Measurements from ENCODE around the gene YPEL2. TPM values are rescaled to one million over a fixed set of nuclear protein-coding genes. Genes with fewer than 3 reads are reported as not detected.

YPEL2 gene
- total RNA-seq, 1 donor from 2014 or later = 8.7 TPM

DNA sequence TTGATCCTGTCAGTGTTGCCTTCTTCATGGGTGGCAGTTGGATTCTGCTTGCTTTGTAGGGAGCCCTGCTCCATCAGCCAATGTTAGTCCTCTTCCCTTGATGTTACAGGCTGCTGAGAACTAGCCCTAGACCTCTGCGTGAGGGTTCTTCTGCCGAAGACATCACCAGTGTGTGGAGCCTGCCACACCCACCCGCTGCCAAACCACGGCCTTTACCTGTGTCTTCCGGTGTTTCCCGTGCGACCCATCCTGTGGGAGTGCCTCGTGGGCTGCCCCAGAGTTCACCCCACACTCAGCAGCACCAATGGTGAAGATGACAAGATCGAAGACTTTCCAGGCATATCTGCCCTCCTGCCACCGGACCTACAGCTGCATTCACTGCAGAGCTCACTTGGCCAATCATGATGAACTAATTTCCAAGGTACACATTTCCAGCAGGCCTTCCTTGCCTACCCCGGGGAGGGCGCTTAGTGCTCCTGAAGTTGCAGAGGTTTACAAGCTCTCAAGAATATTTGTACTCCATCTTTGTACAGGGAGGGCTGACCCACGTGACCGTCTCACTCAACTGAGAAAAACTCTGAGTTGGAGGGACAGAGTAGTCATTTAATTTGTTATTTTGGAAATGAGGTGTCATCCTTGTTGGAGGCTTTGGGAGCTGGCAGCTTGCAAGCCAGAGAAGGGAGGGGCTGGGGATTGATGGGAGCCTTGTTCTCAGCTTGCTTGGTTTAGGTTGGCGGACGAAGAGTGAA, 21.8 kb downstream of the YPEL2 start:
- TF ChIP-seq, protein P1, sequence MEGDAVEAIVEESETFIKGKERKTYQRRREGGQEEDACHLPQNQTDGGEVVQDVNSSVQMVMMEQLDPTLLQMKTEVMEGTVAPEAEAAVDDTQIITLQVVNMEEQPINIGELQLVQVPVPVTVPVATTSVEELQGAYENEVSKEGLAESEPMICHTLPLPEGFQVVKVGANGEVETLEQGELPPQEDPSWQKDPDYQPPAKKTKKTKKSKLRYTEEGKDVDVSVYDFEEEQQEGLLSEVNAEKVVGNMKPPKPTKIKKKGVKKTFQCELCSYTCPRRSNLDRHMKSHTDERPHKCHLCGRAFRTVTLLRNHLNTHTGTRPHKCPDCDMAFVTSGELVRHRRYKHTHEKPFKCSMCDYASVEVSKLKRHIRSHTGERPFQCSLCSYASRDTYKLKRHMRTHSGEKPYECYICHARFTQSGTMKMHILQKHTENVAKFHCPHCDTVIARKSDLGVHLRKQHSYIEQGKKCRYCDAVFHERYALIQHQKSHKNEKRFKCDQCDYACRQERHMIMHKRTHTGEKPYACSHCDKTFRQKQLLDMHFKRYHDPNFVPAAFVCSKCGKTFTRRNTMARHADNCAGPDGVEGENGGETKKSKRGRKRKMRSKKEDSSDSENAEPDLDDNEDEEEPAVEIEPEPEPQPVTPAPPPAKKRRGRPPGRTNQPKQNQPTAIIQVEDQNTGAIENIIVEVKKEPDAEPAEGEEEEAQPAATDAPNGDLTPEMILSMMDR (IDR thresholded peaks at IDR 0.05; ENCODE audit: unreplicated experiment) = no peak
- H3K4me3 Mint-ChIP-seq = no peak overlapping the region
- no peak for DNase-seq (ENCODE audit: low spot score in 2 of 2, unreplicated experiment in 2 of 2)
- H3K27ac Mint-ChIP-seq = no peak overlapping the region
- H3K27me3 Mint-ChIP-seq (ENCODE audit: low read depth) = no peaks in the 10 kb centered on the region
- H3K9me3 Mint-ChIP-seq = no peaks in the 10 kb centered on the region
- peaks cover 23% of the 10 kb centered on the region for H3K4me1 Mint-ChIP-seq
- peaks cover 24% of the 10 kb centered on the region for H3K36me3 Mint-ChIP-seq

DNA sequence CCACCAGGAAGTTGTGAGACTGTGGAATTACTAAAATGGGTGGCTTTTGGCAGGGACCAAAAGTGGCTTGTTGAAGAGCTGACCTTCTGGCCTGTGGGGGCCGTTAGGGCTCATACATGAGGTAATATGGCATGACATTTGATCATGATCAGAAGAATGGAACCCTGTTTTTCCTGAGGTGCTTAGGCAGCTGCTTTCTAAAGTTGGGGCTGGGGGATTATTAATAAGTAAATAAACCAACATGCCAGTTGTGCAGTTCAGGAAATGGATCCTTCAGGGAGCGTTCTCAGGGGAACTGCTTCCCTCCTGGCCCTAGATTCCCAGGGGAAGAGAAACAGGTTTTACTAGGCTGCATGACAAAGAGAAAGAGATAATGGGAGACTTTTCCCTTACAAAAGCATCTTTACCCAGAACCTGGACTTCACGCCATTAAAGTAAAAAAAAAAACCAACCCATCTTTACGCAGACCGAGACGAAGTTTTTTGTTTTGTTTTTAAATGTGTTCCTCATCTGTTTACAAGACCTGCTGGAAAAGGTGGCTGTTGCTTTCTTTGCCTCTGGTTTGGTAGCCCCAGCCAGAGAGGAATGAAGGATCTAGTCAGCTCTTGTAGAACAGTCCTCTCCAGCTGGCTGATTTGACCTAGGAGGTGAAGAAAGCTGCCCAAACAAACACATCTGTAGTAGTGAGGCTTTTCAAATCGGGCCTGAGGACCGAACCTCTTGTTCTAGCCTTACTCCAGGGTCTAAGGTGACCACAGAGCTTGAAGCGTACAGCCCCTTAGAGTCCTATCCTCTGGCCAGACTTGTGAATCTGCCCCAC, 22.7 kb downstream of the YPEL2 start:
- TF ChIP-seq, protein P1 (IDR thresholded peaks at IDR 0.05; ENCODE audit: unreplicated experiment) = no peak
- H3K4me1 Mint-ChIP-seq = peaks cover 21% of the 10 kb centered on the region
- H3K27me3 Mint-ChIP-seq (ENCODE audit: low read depth) = no peaks in the 10 kb centered on the region
- no peaks in the 10 kb centered on the region for H3K9me3 Mint-ChIP-seq
- no peak overlapping the region for H3K27ac Mint-ChIP-seq
- H3K36me3 Mint-ChIP-seq = peaks cover 24% of the 10 kb centered on the region
- no peak for DNase-seq (ENCODE audit: low spot score in 2 of 2, unreplicated experiment in 2 of 2)
- H3K4me3 Mint-ChIP-seq = no peak overlapping the region

DNA sequence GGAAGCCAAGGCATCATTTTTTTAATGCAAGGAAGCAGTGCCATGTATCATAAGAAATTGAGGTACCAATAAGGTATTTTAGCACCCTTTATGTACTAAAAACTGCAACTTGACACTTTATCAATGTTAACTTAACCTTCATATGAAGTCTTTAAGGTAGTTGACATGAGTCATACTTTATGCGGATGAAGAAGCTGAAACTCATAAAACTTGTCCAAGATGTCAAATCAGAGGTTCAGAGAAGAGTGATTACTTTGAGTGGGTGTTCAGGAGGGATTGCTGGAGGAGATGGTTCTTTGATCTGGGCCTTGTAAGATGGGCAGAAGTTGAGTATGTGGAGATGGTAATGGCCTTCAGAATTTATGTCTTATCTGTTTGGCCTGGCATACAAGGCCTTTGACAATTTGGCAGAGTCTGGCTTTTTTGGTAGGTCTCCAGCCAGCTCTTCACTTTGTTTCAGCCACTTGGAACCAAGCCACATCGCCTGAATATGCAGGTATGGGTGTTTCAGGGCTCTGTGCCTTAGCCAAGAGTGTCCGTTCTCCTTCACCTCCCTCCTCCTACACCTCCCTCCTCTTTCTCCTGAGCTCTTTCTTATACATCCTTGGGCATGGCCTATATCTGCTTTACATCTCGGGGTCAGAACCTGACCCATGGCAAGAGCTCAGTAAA, 23.7 kb downstream of the YPEL2 start:
- no peaks in the 10 kb centered on the region for H3K9me3 Mint-ChIP-seq
- TF ChIP-seq, protein P1 (IDR thresholded peaks at IDR 0.05; ENCODE audit: unreplicated experiment) = no peak
- no peaks in the 10 kb centered on the region for H3K27me3 Mint-ChIP-seq (ENCODE audit: low read depth)
- H3K27ac Mint-ChIP-seq = no peak overlapping the region
- no peak overlapping the region for H3K4me3 Mint-ChIP-seq
- peaks cover 17% of the 10 kb centered on the region for H3K4me1 Mint-ChIP-seq
- no peak for DNase-seq (ENCODE audit: low spot score in 2 of 2, unreplicated experiment in 2 of 2)
- H3K36me3 Mint-ChIP-seq = peaks cover 24% of the 10 kb centered on the region

DNA sequence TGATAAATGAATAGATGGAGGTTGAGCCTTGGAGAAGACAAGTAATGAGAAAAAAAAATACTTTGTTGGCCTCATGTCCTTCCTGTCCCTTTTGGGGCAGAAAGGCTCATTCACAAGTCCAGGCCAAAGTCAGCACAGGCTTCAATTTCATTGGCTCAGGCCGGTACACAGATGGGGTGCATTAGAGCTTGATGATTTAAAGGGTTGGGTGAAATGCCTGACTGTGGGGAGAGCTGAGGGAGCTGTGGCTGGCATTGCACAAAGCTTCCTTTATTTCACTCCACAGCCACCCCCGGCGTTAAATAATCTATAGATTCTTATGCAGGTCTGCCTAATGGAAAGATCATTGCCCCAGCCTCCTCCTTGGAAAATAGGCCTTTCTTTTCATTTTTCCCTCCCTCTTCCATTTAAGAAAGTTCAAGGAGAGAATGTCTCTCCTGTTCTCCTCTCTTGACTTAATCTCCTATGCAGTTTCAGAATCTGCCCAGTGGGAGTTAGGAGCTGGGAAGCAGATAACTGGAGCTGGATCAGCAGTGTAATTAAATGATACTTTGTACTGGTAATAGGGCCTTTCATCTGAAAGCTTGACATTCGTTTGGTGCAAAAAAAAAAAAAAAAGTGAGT, 24.4 kb downstream of the YPEL2 start:
- Mint-ChIP-seq H3K36me3 (peaks cover 24% of the 10 kb centered on the region), H3K9me3 (no peaks in the 10 kb centered on the region), H3K27ac (no peak overlapping the region), H3K4me1 (peaks cover 14% of the 10 kb centered on the region), H3K4me3 (no peak overlapping the region), H3K27me3 (ENCODE audit: low read depth) (no peaks in the 10 kb centered on the region)
- DNase-seq (ENCODE audit: low spot score in 2 of 2, unreplicated experiment in 2 of 2) = no peak
- TF ChIP-seq, protein P1 (IDR thresholded peaks at IDR 0.05; ENCODE audit: unreplicated experiment) = no peak

DNA sequence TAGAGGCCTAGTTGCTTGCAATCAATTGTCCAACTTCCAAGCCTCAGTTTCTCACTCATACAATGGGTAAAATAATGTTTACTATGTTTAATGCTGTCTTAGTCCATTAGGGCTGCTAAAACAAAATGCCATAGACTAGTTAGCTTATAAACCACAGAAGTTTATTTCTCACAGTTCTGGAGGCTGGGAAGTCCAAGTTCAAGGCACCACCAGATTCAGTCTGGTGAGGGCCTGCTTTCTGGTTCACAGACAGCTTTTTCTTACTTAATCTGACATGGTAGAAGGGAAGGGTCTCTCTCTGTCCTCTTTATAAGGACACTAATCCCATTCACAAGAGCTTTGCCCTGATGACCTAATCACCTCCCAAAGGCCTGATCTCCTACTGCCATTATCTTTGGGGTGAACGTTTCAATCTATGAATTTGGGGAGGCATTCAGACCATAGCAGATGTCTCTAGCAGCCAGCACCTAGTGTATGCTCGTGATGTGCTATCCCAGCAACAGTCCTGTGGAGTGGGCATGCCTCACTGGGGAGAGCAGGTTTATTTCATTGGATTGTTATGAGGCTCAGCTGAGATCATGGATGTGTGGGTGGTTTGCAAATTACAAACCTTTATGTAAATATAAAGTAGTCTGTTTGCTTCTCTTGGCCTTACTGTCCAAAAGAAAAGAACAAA, 25.2 kb downstream of the YPEL2 start:
- no peak overlapping the region for H3K27ac Mint-ChIP-seq
- no peaks in the 10 kb centered on the region for H3K9me3 Mint-ChIP-seq
- H3K27me3 Mint-ChIP-seq (ENCODE audit: low read depth) = no peaks in the 10 kb centered on the region
- no peak for DNase-seq (ENCODE audit: low spot score in 2 of 2, unreplicated experiment in 2 of 2)
- H3K36me3 Mint-ChIP-seq = peaks cover 24% of the 10 kb centered on the region
- no peak overlapping the region for H3K4me3 Mint-ChIP-seq
- TF ChIP-seq, protein P1 (IDR thresholded peaks at IDR 0.05; ENCODE audit: unreplicated experiment) = no peak
- peaks cover 21% of the 10 kb centered on the region for H3K4me1 Mint-ChIP-seq

Measured in mesothelial cell of epicardium (in vitro differentiated cells).